ENCODE measurements around the gene INTS3. TPM values are rescaled to one million over a fixed set of nuclear protein-coding genes. Genes with fewer than 3 reads are reported as not detected.

INTS3 gene
- total and polyA plus RNA-seq, 2 of the 8 experiments (the other 6 are each of a cell fraction or from before 2014, with no cell fraction given), result 66.8 to 93.2 TPM

- Histone ChIP-seq H3K18ac (ENCODE audit: extremely low read depth, low read length) (no peak overlapping the region), H2BK20ac (ENCODE audit: low read length) (no peak overlapping the region), H3K23ac (ENCODE audit: insufficient read length) (no peak overlapping the region), H3K4me3 (ENCODE audit: extremely low read depth in 1 of 4, insufficient read depth in 2 of 4, low read depth in 3 of 4, low read length in 4 of 4) (no peak overlapping the region), H3K23me2 (ENCODE audit: low read depth, low read length) (no peaks in the 10 kb centered on the region), H3K56ac (replicated peaks; ENCODE audit: insufficient read length, low read depth, low read length) (no peak overlapping the region), H2AK5ac (ENCODE audit: low read depth, low read length) (no peak overlapping the region), H2BK120ac (replicated peaks; ENCODE audit: low read depth, low read length) (no peak overlapping the region), H2AFZ (ENCODE audit: low read length) (no peak overlapping the region), H3K27me3 (replicated peaks in 1 of 4; ENCODE audit: control insufficient read depth in 3 of 4, extremely low read depth in 1 of 4, insufficient read depth in 3 of 4, low read length in 3 of 4) (no peaks in the 10 kb centered on the region), H3K4ac (replicated peaks; ENCODE audit: insufficient read length, low read depth, low read length) (no peak overlapping the region), H4K91ac (replicated peaks; ENCODE audit: insufficient read length, low read length) (no peak overlapping the region), H2BK12ac (ENCODE audit: low read depth, low read length) (no peak overlapping the region), H3K14ac (ENCODE audit: insufficient read length) (no peak overlapping the region), H3K79me1 (ENCODE audit: low read depth, low read length) (no peaks in the 10 kb centered on the region), H4K20me1 (replicated peaks in 1 of 2; ENCODE audit: control insufficient read depth in 1 of 2, insufficient read depth in 2 of 2, low read length in 2 of 2) (no peaks in the 10 kb centered on the region), H2BK5ac (ENCODE audit: low read depth, low read length) (no peak overlapping the region), H3K4me2 (ENCODE audit: insufficient read depth in 1 of 2, low read depth in 2 of 2, low read length in 2 of 2) (no peak overlapping the region), H3K27ac (ENCODE audit: low read depth, low read length) (no peak overlapping the region), H3K79me2 (ENCODE audit: control insufficient read depth in 1 of 2, insufficient read depth in 2 of 2, low read length in 2 of 2) (no peaks in the 10 kb centered on the region), H3K9me3 (ENCODE audit: insufficient read depth in 2 of 2, low read depth in 1 of 2, low read length in 1 of 2) (no peaks in the 10 kb centered on the region), H3K9ac (replicated peaks in 1 of 4; ENCODE audit: extremely low read depth in 1 of 4, low read depth in 3 of 4, low read length in 3 of 4) (no peak overlapping the region), H4K5ac (ENCODE audit: insufficient read length, low read depth, low read length) (no peak overlapping the region), H4K8ac (ENCODE audit: extremely low read depth, insufficient read depth, low read length) (no peak overlapping the region), H2BK15ac (ENCODE audit: low read length) (no peak overlapping the region), H3K4me1 (replicated peaks in 1 of 4; ENCODE audit: control insufficient read depth in 3 of 4, insufficient read depth in 4 of 4, low read length in 3 of 4) (peaks cover 0 to 4% (median 0%) of the 10 kb centered on the region in 4 experiments; a peak in 1 of 7 replicates), H3K36me3 (ENCODE audit: control insufficient read depth in 2 of 4, insufficient read depth in 4 of 4, low read length in 3 of 4) (peaks cover 21 to 71% (median 51%) of the 10 kb centered on the region in 4 experiments)
- ChIA-PET POLR2A (ENCODE audit: partially characterized antibody) (interaction anchor here (0.7 to 2.5 kb wide), 7 partner anchors 9 to 121 kb away, joined by 3 to 12 read pairs (median 4); no protein-coding TSS in a partner anchor), CTCF (ENCODE audit: partially characterized antibody) (interaction anchor here (1.2 to 12.1 kb wide), 4 partner anchors 10 to 93 kb away, joined by 4 to 172 read pairs (median 24); partner anchors contain the start of genes ILF2 and NPR1)
- WGBS, 2 experiments (ENCODE audit: extremely low coverage in 1 of 2, insufficient coverage in 1 of 2, insufficient read length in 1 of 2, insufficient replicate concordance in 2 of 2, low coverage in 1 of 2, low lambda C conversion rate in 2 of 2, missing lambda C conversion rate in 1 of 2), result 80% methylated on average over 4 of the region's 4 CpGs; no CpG with 5 or more reads in 1 of the 2 experiments
- DNase-seq (ENCODE audit: low read depth in 1 of 2, low spot score in 2 of 2), result no peak
- FAIRE-seq, result no peak
- TF ChIP-seq CREB1 (IDR thresholded peaks at IDR 0.05) (no peak), TAF7 (optimal IDR thresholded peaks at IDR 0.05; ENCODE audit: borderline replicate concordance, low read depth, low read length) (no peak), KDM4A (IDR thresholded peaks at IDR 0.05; ENCODE audit: low read depth, low read length, severe bottlenecking) (no peak), JUN (IDR thresholded peaks at IDR 0.05; ENCODE audit: low read depth, low read length) (no peak), SP2 (IDR thresholded peaks at IDR 0.05; ENCODE audit: low read length) (no peak), SIN3A (conservative IDR thresholded peaks at IDR 0.05 in 1 of 2, IDR thresholded peaks at IDR 0.05 in 1 of 2; ENCODE audit: low read depth in 1 of 2, low read length in 2 of 2) (no peak), SUZ12 (IDR thresholded peaks at IDR 0.05; ENCODE audit: low read length) (no peak), BACH1 (IDR thresholded peaks at IDR 0.05; ENCODE audit: low read length) (no peak), NANOG (IDR thresholded peaks at IDR 0.05; ENCODE audit: insufficient read depth, low read depth, low read length, poor library complexity, severe bottlenecking) (no peak), RBBP5 (IDR thresholded peaks at IDR 0.05; ENCODE audit: borderline replicate concordance, low read depth, low read length) (no peak)
These were observed 40.7 kb downstream of the INTS3 start for GRCh38 chr1:153768316-153769181.

Data from H1 (cell line).